GM12892 (cell line): Measurements from ENCODE around the gene APOF.

Experiments
- POLR2AphosphoS5 ChIP-seq: IDR thresholded peaks from 2 replicates; pipeline ENCODE4 v1.6.1; 2011; ENCODE audit warnings: low read depth, low read length, control low read depth
- TAF1 ChIP-seq: IDR thresholded peaks from 2 replicates; pipeline ENCODE4 v1.6.1; 2011; ENCODE audit warnings: low read depth, mild to moderate bottlenecking, control low read depth, low read length, borderline replicate concordance

DNA sequence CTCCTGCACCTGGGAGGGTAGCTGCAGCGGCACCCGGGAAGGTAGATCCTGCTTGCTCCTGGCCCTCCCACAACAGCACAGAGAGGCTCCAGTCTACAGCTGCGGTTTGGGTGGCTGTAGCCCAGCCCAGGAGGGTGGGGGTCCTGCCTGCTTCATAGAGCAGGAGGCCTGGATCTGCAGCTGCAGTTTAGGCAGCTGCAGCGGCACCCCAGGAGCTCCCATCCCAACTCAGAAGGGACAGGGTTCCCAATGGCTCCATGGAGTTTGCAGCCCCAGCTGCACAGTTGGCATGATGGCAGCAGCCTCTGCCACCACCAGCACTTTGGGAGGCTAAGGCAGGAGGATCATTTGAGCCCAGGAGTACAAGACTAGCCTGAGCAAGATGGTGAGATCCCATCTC is 48.1 kb upstream of the APOF start:
- TF ChIP-seq TAF1 (no peak), POLR2AphosphoS5 (no peak)
